Suppressor macrophage treated with lipopolysaccharide for 1 hour (primary cell): ENCODE results near the gene GREM1.
A peak's percentile ranks its signal among the peaks of the same experiment; 100 is the strongest.

Source experiments
- DNase-seq, 3 donors: peaks; one replicate each; pipeline ENCODE4 v3.0.0-alpha.2; 2020 to 2022

The GREM1 gene

DNA sequence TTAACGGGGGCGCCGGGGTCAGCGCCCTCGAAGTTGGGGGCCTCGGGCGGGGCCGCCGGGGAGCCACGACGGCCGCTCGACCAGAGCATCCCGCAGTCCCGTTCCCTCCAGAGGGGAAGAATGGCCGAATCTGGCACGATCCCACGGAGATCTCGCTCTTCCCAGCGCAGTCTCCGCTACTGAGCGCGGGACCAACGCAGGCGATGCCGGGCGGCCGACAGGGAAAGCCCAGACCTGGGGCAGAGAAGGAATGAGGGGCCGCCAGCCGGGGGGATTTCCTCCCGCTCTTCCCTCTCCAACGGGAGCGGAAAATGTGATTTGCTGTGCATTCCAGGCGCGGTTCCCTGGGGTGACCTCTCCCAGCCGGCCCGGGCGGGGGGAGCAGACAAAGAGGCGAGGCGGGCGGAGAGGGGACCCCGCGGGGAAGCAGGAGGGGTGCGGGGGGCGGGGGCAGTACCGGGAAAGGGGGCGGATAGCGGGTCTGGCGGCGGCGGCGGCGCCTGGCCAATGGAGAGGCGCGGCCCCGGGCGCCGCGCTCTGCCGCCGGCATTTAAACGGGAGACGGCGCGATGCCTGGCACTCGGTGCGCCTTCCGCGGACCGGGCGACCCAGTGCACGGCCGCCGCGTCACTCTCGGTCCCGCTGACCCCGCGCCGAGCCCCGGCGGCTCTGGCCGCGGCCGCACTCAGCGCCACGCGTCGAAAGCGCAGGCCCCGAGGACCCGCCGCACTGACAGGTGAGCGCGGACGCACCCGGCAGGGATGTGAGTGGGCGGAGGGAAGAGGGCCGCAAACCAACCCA, at the start of gene GREM1:
Gene GREM1, plus strand, starts transcription at position 579 of the 801 bp plus-strand sequence. CDS start 12,687 bp downstream, outside the sequence.
- DNase-seq = peak; percentile 35 to 65 (median 50)

DNA sequence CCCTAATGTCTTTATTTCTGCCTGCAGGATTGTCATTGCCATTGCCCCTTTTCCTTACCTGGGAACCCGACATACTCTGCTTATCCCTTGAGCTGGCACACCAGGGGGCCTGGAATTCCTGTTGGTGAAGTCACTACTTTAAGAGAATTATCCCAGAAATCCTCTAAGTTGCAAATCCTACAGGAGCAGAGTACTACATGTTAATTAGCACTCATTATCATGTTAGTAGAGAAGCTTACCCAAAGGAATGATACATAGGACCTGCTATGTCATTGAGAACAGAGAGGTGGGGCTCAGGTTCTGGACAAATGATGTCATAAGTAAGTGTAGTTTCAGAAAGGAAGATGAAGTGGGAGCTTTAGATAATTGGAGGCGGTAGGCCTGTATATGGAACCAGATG, 48.9 kb upstream of the GREM1 start:
- DNase-seq = no peak

DNA sequence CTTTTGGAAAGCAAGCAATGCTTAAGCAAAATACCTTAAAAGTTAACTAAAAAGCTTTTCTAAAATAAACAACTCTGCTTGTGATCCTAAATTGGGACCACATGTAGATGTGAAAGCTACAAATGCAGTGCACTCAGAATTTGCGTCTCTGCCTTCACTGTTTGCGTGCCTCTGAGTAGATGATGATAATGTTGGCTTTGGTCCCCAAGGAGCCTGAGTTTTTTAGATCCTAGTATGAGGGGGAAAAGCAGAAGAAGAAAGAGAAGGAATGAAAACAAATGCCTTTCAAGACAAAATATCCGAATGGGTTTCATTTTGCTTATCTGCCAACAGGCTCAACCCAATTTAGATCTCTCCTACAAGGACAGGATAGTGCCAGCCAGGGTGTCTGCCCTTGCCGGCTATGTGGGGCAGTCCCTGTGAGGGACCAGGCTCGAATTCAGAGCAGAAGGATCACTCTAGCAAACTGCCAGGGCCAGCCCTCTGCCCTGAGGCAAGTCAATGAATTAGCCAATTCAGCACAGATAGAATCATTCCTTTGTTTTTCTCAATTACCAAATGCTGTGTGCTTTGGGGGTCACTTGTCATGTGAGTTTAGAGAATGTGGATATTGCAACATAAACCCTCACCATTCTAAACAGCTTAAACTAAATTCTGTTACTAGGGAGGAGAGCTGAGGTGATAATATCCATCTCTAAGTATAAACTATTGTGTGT, 47.8 kb upstream of the GREM1 start:
- DNase-seq = no peak

DNA sequence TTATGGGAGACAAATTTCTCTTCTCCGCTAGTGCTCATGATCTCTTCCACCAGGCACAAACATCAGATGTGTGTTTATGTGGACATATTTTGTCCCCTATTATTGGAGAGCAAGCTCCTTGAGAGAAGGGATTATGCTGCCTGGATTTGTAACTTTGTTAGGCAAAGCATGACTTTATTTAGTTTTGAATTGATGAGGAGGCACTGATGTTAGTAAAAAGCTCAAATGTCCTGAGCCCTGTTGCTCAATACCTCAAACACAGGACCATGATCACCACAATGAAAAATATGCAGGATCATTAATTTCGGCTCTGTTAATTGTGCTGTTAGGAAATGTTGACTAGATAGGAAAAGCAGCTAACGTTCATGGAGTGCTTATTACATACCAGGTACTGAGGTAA, 47.2 kb upstream of the GREM1 start:
- no peak for DNase-seq

DNA sequence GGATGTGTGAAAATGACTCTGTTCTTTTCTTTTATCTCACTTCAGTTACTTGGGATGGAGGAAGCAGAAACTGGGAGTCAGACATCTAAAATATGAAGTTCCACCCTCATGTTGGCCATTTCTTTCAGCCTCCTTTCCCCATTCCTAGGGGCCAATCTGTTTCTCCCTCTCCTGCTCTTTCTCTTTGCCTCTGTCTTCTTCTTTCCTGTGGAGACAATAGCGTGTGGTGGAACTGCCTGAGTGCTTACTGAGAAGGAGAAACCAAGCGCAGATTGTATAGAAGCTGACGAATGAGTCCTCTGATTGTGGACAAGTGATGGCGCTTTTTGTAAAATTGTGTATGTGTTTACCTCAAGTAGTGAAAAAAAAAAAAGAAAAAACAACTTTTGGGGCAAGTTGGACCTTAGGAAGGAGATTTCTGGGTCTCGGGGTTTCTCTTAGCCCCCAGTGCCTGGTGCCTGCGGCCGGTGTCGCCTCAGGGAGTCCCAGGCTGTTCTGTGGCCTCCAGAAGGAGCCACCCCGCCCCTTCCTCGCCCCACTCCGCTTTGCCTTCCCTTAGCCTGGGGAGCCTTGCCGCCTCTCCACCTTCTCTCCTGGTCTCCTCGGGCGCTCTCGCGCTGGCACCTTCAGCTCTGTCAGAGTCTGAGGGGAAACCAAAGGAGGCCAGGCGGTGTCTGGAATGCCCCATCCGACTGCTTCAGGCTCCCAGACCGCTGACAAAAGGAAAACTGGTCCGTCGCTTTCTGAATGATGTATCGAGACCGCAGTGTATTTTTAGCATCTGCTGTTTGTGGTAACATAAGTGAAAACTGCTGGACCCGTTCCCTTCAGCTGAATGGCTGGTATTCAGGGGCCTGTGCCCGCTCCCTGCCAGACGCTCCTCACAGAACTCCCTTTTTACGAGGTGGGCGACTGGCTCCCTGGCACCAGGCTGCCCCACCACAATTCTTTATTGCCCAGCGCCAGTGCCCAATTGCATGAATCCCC, 46.2 kb upstream of the GREM1 start:
- no peak for DNase-seq

DNA sequence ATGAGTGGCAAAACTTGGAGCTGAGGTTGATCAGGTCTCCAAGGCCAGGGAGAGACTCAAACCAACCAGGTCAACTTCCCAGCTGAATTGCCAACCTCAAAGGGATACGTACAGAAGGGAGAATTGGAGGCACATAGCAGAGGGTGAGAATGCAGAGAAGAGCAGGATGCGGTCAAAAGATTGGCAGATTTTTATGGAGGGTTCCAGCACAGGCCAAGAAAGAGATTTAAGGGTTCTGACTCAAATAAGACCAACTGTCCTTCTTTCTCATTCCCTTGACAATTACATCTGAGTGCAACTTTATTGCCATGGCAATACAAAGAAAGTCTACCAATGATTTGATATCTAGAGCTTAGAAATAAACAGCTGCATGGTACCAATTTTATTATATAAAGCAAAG, 43.1 kb upstream of the GREM1 start:
- no peak for DNase-seq

DNA sequence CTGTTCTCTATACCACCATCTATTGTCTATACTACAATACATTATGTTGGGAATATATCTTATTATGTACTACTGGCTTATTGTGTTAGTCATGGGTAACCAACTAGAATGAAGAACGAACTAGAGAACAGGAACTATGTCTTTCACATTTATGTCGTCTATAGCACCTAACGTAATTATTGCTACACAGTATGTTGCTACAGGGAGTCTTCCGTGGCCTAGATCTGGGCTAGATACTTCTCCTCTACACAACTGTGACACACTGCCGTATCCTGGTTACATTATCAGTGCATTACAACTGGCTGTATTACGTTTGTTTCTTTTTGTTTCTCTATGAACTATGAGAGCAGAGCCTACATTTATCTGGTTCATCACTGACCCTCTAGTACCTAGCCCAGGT, 42.3 kb upstream of the GREM1 start:
- DNase-seq = peak; percentile 50 to 75 (median 63)

DNA sequence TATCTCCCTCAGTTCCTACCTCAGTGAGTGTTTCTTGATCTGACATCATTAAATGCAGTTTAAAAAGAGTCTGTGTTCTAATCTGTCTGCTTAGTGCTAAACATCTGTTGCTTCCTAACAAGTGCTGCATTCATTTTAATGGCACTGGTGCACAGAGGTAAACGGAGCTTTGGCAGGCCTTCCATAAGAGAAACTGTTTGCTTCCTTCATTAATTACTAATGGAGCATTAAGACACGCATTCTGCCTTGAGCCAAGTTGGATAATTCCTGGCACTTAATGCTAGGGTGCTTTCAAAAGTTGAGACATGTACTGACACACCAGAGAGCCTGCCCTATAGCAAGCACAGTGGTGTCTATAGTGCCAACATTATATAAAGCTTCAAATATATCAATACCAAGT, 41.6 kb upstream of the GREM1 start:
- DNase-seq = no peak

DNA sequence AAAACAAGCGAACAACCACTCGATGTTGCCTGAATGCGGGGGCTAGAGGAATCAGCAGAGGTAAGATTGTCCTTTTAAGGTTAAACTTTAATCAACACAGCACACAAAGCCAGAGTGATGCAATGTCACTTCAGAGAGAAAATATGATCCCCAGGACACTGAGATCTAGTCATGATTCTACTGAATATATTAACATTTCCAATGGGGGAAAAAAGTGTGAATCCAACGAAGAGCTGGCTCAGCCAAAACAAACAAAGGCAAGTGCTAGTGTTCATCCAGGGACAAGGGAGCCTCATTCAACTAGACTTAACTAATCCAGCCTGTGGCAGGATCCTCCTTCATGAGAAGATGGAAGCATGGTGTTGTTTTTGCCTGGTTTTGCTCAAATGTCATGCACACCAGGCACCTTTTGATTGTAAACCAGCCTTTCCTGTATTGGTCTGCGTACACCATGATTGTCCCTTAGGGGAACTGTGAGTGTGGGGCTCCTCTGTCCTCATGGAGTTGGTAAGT, 40.5 kb upstream of the GREM1 start:
- DNase-seq = no peak

DNA sequence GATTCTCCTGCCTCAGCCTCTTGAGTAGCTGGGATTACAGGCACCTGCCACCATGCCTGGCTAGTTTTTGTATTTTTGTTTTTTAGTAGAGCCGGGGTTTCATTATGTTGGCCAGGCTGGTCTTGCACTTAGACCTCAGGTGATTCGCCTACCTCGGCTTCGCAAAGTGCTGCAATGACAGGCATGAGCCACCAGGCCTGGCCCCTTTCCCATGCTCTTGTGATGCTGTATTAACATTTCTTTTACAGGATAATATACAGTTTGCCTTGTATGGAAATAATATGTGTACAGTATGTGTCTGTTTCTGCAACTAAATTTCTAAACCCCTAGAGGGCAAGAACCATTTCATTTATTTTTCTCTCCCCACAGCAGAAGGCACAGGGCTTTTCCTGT, 38.5 kb upstream of the GREM1 start:
- DNase-seq = no peak

DNA sequence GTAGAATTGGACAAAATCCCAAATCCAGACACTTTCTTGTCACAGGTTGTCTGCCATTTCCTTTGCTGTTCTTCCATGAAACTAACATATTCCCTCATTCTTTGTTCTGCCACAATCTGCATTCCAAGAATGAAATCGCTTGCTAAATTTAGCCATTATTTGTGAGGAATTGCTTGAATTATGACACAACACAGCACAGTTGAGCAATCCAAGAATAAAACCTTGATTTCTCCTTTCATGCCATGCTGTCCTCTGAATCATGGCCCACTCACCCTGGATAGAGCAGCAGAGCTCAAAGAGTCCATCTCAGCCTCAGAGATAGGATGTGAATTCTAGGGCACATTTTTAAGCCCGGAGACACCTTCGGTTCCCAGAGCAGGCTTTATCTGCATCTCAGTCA, 35.2 kb upstream of the GREM1 start:
- peak; percentile 74 to 93 (median 88) for DNase-seq

DNA sequence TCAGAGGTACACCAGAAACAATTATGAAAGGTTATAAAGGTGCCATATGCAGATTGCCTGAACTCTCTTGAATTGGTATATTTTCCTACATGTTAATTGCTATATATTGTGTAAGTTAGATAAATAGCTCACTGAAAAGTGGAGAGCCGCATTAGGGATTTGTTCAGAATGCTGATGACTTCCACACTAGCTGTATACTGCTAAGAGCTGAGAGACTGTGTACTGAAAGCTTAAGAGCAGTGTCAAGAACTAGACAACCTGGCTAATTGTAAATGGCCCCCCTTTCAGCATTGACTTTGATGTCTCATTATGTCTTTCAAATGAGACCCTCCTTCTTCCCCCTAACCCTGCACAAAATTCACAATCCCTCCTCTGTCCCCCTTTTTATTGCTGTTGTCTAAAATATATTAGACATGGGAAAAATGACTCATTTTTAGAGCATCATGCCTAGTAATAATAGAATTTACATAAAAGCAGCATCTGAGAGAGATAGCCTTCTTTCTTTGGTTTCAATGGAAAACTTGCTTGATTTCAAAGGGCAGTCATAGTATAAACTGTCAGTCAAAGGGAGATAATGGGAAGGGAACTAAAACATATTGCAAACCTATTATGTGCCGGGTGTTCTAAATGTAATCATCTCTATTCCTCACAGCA, 34.7 kb upstream of the GREM1 start:
- peak in 2 of 3 donors; percentile 45 to 59 for DNase-seq

DNA sequence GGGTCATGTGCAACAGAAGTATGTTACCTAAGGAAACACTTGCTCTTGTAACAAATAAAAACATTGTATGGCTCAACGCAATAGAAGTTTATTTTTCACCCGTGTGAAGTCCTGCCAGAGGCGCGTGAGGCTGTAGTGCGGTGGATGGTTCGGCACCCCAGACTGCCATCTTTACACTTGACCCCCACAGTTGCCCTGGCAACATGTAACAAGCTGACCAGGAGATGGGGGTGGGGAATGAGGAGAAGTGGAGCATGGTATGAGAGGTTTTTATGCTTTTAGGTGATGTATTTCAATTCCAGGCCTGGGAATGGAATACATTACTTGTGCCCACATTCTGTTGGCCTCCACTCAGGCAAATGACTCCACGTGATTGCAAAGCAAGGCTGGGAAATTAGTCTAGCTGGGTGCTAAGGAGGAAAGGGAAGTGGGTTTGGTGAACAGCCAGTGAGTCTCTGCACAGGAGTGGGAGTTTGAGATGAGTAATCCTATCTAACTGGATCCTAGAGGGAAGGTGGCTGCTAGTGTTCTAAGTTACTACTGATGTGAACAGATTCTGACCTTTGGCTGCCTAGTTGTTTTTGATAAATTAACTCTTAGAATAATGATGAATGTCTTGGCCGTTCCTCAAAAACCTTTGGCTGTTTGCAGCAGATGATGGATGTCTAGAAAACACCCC, 33.8 kb upstream of the GREM1 start:
- peak; percentile 88 to 95 (median 94) for DNase-seq

DNA sequence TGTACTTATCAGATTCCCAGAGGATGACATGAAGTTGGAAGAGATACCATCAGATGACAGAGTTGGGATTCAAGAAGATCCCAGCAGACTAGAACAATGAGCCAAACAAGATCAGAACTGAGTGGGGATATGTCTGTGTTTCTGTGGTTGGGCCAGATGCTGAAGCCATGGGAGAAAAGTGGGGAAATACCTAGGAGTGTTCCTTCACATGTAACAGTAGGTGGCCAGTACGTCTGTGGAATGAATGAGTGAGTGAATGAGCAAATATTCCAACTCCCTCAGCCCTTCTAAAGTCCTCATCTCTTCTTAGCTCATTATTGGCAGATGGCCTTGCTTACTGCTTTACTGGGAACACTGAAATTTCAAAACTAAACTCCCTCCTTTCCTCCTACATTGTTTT, 32.2 kb upstream of the GREM1 start:
- DNase-seq = no peak

DNA sequence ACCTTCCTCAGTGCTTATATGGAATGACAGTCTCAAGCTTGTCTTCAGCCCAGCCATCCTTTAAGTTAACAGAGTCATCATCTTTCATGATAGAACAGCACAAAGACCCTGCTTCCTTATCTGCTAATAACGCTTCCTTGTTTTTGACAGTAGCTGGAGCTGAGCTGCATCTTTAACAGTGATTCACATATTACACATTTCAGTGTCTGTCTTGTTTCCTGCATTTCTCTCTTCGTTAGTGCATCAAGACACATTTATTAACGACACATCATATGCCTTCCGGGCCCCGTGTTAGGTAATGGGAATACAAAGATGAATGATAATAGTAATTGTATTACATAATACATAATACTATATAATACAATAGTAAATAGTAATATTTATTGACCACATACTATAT, 30.2 kb upstream of the GREM1 start:
- DNase-seq = peak; percentile 39 to 81 (median 59)

DNA sequence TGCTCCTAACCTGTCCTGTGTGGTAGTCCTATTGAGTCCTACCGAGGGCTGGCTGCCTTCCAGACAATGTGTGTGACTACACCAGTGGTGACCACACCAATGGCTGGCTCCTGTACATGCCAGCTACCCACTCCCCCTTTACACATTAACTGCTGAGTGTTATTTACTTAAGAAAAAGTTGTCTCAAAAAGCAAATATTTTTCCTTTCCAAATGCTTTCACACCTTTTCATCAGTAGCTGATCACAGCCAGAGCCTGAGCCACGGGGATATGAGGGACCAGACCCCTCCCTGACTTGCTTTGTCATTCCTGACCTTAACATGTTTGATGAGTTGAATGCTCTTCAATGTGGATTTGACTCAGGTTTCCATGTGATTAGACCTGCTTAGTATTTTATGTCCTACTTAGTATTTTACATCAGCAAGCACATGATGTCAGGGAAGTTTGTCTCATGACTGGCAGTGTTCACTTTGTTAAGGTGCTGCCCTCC, 29.6 kb upstream of the GREM1 start:
- DNase-seq = peak in 1 of 3 donors; percentile 29

DNA sequence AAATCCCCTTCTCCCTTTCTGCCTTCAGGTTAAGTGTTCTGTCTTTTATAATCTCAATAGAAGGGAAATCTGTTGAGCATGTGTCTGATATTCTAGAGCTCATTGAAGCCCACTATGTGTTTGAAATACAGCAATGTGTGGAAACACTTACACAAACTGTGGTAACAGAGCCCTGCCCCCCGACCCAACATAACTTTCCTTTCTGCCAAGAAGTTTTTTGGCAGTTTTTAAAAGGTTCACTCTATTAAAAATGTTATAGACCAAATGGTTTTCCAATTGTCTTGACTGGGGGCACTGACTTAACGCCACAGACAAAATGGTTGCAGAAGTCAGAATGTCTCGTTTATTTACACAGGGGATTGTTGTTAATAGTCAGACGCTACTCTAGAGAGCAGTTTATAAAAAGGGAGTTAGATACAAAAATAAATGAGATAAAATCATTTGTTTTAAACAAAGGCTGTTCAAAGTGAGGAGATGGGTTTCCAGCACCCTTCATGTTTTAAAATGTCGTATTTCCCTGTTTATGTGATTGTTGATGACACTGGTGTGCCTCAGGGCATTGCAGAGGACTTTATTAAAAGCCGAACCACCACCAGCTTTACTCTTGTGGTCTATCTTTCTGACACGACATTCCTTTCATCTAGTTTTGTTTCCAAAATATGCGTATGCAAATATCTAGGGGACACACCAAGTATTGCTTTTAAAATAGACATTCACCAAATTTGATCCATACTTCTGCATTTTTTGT, 26.7 kb upstream of the GREM1 start:
- DNase-seq = no peak

DNA sequence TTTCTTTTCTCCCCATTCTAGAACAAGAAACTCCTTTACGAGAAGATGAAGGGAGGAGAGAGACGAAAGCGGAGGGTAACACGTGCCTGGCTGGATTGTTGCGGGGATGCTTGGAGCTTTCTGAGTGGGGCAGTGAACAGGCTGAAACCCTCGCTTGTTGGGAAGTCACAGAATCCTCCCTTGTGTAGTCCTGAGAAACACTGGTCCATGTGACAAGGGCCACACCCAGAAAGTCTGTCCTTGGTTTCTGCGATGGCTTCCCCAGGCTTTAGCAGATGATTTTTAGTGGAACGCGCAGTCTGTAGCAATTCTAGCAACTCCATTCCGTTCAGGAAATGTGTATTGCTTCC, 26.1 kb upstream of the GREM1 start:
- DNase-seq = no peak

DNA sequence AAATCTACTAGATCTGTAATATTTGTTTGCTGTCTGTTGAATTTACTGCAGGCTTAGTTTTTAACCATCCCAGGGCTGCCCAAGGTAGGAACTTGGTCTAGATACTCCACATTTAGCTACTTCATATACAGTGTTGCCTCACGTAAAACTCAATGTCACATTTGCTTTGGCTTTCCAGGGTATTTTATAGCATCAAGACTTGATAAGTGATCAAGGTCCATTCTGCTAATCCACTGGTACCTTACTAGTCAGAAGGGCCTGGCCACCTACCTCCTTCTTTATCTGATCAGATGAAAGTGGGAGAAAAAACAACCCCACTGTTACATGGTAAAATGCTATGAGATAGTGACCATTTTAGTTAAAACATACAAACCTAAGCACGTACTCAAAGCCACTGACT, 25.5 kb upstream of the GREM1 start:
- DNase-seq = no peak

DNA sequence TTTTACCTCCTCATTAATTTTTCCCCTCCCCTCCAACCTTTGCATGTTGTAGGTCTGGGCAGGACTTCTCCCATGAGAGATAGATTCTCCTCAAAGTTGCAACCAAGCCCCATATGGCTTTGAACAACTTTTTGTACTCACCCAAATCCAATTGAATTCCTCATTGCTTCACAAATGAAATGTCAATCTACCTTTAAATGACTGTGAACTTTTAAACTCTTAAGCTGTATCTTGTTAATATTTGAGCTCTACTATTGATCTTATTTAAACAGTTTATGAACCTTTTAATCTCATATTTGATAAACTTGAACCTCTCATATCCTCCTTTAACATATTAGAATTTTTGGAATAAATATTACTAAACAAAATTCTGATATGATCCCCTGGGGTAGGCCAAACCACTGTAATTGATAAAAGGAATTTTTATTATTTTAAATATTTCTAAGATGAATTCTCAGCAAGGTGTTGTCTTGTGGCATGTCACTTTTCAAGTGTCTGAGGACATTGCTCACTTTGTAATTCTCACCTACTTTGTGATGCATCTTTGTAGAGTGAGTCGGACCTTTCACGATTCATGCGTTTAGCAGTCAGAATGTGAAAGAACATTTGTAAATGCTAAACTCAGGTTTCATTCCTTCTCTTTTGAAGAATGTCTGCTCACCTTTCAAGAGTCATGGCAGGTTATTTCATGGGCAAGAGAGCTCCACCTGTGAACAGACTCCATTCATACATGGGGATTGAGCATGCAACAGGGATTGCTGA, 23.4 kb upstream of the GREM1 start:
- no peak for DNase-seq
